Measurements from ENCODE around the gene KCNJ10. TPM values are rescaled to one million over a fixed set of nuclear protein-coding genes. Genes with fewer than 3 reads are reported as not detected.

Gene KCNJ10
- polyA plus RNA-seq, 1 donor (not counting 4 experiments of a cell fraction or from before 2014, with no cell fraction given): not detected

DNA sequence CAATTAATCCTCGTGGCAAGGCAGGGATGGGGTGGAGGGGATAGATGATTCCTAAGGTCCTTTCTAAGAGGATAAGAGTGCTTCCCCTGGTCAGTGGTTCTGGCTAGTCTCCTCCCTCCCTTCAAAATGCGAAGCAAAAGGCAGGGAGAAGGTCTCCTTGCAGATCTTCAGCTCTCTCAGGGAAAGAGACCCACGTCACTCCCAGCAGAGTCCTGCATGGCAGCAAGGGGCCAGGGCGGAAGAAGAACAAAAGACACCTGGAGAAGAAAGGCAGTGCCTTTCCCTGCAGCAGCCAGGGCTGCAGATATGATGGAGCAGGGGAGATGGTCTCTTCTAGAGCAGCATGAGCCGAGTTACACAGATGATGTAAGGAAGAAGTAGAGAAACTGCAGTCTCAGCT is 86.3 kb downstream of the KCNJ10 start:
- H4K20me1 ChIP-seq (ENCODE audit: control insufficient read depth, extremely low read depth, insufficient read depth, low read length): no peaks in the 10 kb centered on the region
- H3K9me3 ChIP-seq (ENCODE audit: control insufficient read depth, low read depth, low read length): no peaks in the 10 kb centered on the region
- dilution Hi-C loops (cut with MboI; ENCODE audit: extremely low pct_ligation_motif_present, low sequenced_read_pairs): no loop called here
- no peak overlapping the region for H2AFZ ChIP-seq (ENCODE audit: control insufficient read depth, low read length)
- FAIRE-seq: no peak
- no peaks in the 10 kb centered on the region for H3K79me2 ChIP-seq (ENCODE audit: control insufficient read depth, insufficient read depth, low read length)
- H3K36me3 ChIP-seq (ENCODE audit: control insufficient read depth in 2 of 2, extremely low read depth in 1 of 2, insufficient read depth in 2 of 2, low read length in 2 of 2): peaks cover 15 to 17% of the 10 kb centered on the region in 2 experiments
- no peak overlapping the region for H3K4me3 ChIP-seq (ENCODE audit: control insufficient read depth in 2 of 3, extremely low read depth in 1 of 3, insufficient read depth in 2 of 3, low read depth in 1 of 3, low read length in 3 of 3)
- no peaks in the 10 kb centered on the region for H3K9me1 ChIP-seq (ENCODE audit: control insufficient read depth, extremely low read depth, insufficient read depth, low read length)
- no peak overlapping the region for H3K4me2 ChIP-seq (ENCODE audit: control insufficient read depth, extremely low read depth, insufficient read depth, low read depth, low read length)
- no peaks in the 10 kb centered on the region for H3K4me1 ChIP-seq (ENCODE audit: control insufficient read depth, extremely low read depth, insufficient read depth, low read length)
- no peak for DNase-seq (ENCODE audit: low read depth, low spot score)
- no peak overlapping the region for H3K9ac ChIP-seq (ENCODE audit: control insufficient read depth, extremely low read depth, insufficient read depth, low read length)
- no peak for TF ChIP-seq EZH2 (IDR thresholded peaks at IDR 0.05; ENCODE audit: low read length)
- TF ChIP-seq, protein P1, sequence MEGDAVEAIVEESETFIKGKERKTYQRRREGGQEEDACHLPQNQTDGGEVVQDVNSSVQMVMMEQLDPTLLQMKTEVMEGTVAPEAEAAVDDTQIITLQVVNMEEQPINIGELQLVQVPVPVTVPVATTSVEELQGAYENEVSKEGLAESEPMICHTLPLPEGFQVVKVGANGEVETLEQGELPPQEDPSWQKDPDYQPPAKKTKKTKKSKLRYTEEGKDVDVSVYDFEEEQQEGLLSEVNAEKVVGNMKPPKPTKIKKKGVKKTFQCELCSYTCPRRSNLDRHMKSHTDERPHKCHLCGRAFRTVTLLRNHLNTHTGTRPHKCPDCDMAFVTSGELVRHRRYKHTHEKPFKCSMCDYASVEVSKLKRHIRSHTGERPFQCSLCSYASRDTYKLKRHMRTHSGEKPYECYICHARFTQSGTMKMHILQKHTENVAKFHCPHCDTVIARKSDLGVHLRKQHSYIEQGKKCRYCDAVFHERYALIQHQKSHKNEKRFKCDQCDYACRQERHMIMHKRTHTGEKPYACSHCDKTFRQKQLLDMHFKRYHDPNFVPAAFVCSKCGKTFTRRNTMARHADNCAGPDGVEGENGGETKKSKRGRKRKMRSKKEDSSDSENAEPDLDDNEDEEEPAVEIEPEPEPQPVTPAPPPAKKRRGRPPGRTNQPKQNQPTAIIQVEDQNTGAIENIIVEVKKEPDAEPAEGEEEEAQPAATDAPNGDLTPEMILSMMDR (optimal IDR thresholded peaks at IDR 0.05 in 1 of 3, IDR thresholded peaks at IDR 0.05 in 1 of 3, conservative IDR thresholded peaks at IDR 0.05 in 1 of 3; ENCODE audit: extremely low read depth in 1 of 3, insufficient read depth in 2 of 3, low read length in 3 of 3): no peak
- H3K27me3 ChIP-seq (ENCODE audit: control insufficient read depth, extremely low read depth, insufficient read depth, low read length): no peaks in the 10 kb centered on the region
- H3K27ac ChIP-seq (ENCODE audit: control insufficient read depth, insufficient read depth, low read length): no peak overlapping the region

DNA sequence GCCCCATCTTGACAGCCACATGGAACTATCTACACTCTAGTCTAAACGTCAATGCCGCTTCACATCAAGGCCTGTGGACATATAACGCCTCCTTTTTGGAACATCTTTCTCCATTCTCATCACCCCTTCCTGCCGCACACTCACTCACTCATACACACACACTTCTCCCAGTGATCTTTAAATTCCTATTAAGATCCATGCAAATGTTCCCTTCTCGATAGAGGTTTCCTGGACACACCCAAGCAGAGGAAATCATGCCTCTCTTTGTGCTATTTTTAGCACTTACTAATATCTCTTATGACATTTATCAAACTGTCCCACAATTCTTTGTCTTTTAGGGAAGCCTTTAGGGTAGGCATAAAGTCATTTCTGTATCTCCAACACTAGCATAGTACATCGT is 87.7 kb downstream of the KCNJ10 start:
- DNase-seq (ENCODE audit: low read depth, low spot score) (no peak), FAIRE-seq (no peak)
- H3K36me3 ChIP-seq (ENCODE audit: control insufficient read depth in 2 of 2, extremely low read depth in 1 of 2, insufficient read depth in 2 of 2, low read length in 2 of 2): peaks cover 26 to 29% of the 10 kb centered on the region in 2 experiments
- dilution Hi-C loops (cut with MboI; ENCODE audit: extremely low pct_ligation_motif_present, low sequenced_read_pairs): no loop called here
- no peaks in the 10 kb centered on the region for H3K27me3 ChIP-seq (ENCODE audit: control insufficient read depth, extremely low read depth, insufficient read depth, low read length)
- H3K9ac ChIP-seq (ENCODE audit: control insufficient read depth, extremely low read depth, insufficient read depth, low read length): no peak overlapping the region
- no peaks in the 10 kb centered on the region for H4K20me1 ChIP-seq (ENCODE audit: control insufficient read depth, extremely low read depth, insufficient read depth, low read length)
- no peak for TF ChIP-seq EZH2 (IDR thresholded peaks at IDR 0.05; ENCODE audit: low read length)
- TF ChIP-seq, protein P1 (optimal IDR thresholded peaks at IDR 0.05 in 1 of 3, IDR thresholded peaks at IDR 0.05 in 1 of 3, conservative IDR thresholded peaks at IDR 0.05 in 1 of 3; ENCODE audit: extremely low read depth in 1 of 3, insufficient read depth in 2 of 3, low read length in 3 of 3): no peak
- no peak overlapping the region for H3K27ac ChIP-seq (ENCODE audit: control insufficient read depth, insufficient read depth, low read length)
- H2AFZ ChIP-seq (ENCODE audit: control insufficient read depth, low read length): no peak overlapping the region
- H3K79me2 ChIP-seq (ENCODE audit: control insufficient read depth, insufficient read depth, low read length): no peaks in the 10 kb centered on the region
- H3K9me3 ChIP-seq (ENCODE audit: control insufficient read depth, low read depth, low read length): no peaks in the 10 kb centered on the region
- H3K4me1 ChIP-seq (ENCODE audit: control insufficient read depth, extremely low read depth, insufficient read depth, low read length): no peaks in the 10 kb centered on the region
- peaks cover 5% of the 10 kb centered on the region for H3K9me1 ChIP-seq (ENCODE audit: control insufficient read depth, extremely low read depth, insufficient read depth, low read length)
- no peak overlapping the region for H3K4me2 ChIP-seq (ENCODE audit: control insufficient read depth, extremely low read depth, insufficient read depth, low read depth, low read length)
- H3K4me3 ChIP-seq (ENCODE audit: control insufficient read depth in 2 of 3, extremely low read depth in 1 of 3, insufficient read depth in 2 of 3, low read depth in 1 of 3, low read length in 3 of 3): no peak overlapping the region

Measured in keratinocyte (primary cell).